ENCODE results near the gene YY1AP1. TPM values are rescaled to one million over a fixed set of nuclear protein-coding genes. Genes with fewer than 3 reads are reported as not detected.

Gene YY1AP1
- total RNA-seq (2022; extraction: Qiagen RNA extraction): 42.0 to 48.1 TPM (median 44.1 TPM) in 5 replicates

GRCh38 chr1:155688324-155689080 lies at the start of gene YY1AP1:
Gene YY1AP1 (minus strand): TSS chr1:155688774. CDS start chr1:155680436, 8,338 bp downstream.

GRCh38 chr1:155689081-155689607 lies 570 bp upstream of the YY1AP1 start, which contains the start of gene DAP3:
Gene DAP3 (plus strand): TSS chr1:155689091. CDS start chr1:155709780, 20,689 bp downstream.

GRCh38 chr1:155609515-155610256 lies 78.9 kb downstream of the YY1AP1 start, which contains the start of gene MSTO1:
Gene MSTO1 (plus strand): TSS chr1:155610218. CDS start chr1:155610249, 31 bp downstream.

Other genes starting within 250 kb of the YY1AP1 start
- 8.1 to 11.5 TPM (median 10.5 TPM) in 5 replicates for gene ASH1L, start 126.0 kb downstream of the YY1AP1 start, total RNA-seq (2022; extraction: Qiagen RNA extraction)
- 37.4 to 44.1 TPM (median 40.7 TPM) in 5 replicates for gene MSTO1, start 78.6 kb downstream of the YY1AP1 start, total RNA-seq (2022; extraction: Qiagen RNA extraction)
- 111 to 152 TPM (median 116 TPM) in 5 replicates for gene DAP3, start 317 bp upstream of the YY1AP1 start, total RNA-seq (2022; extraction: Qiagen RNA extraction)
- gene GON4L, start 168.4 kb upstream of the YY1AP1 start, total RNA-seq (2022; extraction: Qiagen RNA extraction): 12.2 to 14.0 TPM (median 13.5 TPM) in 5 replicates
- gene SYT11, start 170.8 kb upstream of the YY1AP1 start, total RNA-seq (2022; extraction: Qiagen RNA extraction): 0.94 to 1.5 TPM (median 1.2 TPM) in 5 replicates
- 19.9 to 23.6 TPM (median 20.5 TPM) in 5 replicates for gene RIT1, start 222.6 kb upstream of the YY1AP1 start, total RNA-seq (2022; extraction: Qiagen RNA extraction)
- gene KHDC4, start 245.6 kb upstream of the YY1AP1 start, total RNA-seq (2022; extraction: Qiagen RNA extraction): 15.7 to 25.6 TPM (median 24.0 TPM) in 5 replicates

Measured in A549 treated with Mapracorat at 1 μM for 4 hours (cell line).